H9 (cell line): ENCODE results near the gene TMEM178B. TPM values are rescaled to one million over a fixed set of nuclear protein-coding genes. Genes with fewer than 3 reads are reported as not detected.

Source experiments
- DNase-seq: peaks from one replicate; pipeline ENCODE4 v3.0.0-alpha.2; 2017
- H2AFZ ChIP-seq: one replicate; pipeline ENCODE4 v1.6.1; 2013; ENCODE audit warnings: mild to moderate bottlenecking, low read length, control low read depth, moderate library complexity
- H2AK5ac ChIP-seq: 2 replicates; pipeline ENCODE4 v1.6.1; 2013; ENCODE audit warnings: low read length, control low read depth, mixed read lengths; ENCODE audit not compliant: insufficient read length
- H2BK120ac ChIP-seq: one replicate; pipeline ENCODE4 v1.6.1; 2013; ENCODE audit warnings: low read depth, mild to moderate bottlenecking, low read length, control low read depth, inconsistent platforms; ENCODE audit not compliant: poor library complexity, severe bottlenecking
- H2BK12ac ChIP-seq: 2 replicates; pipeline ENCODE4 v1.6.1; 2013; ENCODE audit warnings: low read length, control low read depth, mixed read lengths, low read depth; ENCODE audit not compliant: insufficient read length
- H2BK15ac ChIP-seq: 2 replicates; pipeline ENCODE4 v1.6.1; 2013; ENCODE audit warnings: low read depth, low read length, control low read depth
- H2BK20ac ChIP-seq: one replicate; pipeline ENCODE4 v1.6.1; 2013; ENCODE audit warnings: low read depth, mild to moderate bottlenecking, low read length, control low read depth, inconsistent platforms; ENCODE audit not compliant: poor library complexity, severe bottlenecking
- H2BK5ac ChIP-seq: 2 replicates; pipeline ENCODE4 v1.6.1; 2013; ENCODE audit warnings: low read length, control low read depth, mixed read lengths; ENCODE audit not compliant: insufficient read length
- H3K14ac ChIP-seq: 2 replicates; pipeline ENCODE4 v1.6.1; 2013; ENCODE audit warnings: low read length, control low read depth; ENCODE audit not compliant: insufficient read depth
- H3K18ac ChIP-seq: 2 replicates; pipeline ENCODE4 v1.6.1; 2013; ENCODE audit warnings: low read depth, mild to moderate bottlenecking, mixed read lengths, low read length, control low read depth; ENCODE audit not compliant: insufficient read length
- H3K23ac ChIP-seq: 2 replicates; pipeline ENCODE4 v1.6.1; 2013; ENCODE audit warnings: low read length, control low read depth, mixed read lengths, low read depth; ENCODE audit not compliant: insufficient read length
- H3K23me2 ChIP-seq: 2 replicates; pipeline ENCODE4 v1.6.1; 2013; ENCODE audit warnings: low read depth, mild to moderate bottlenecking, mixed read lengths, low read length, control low read depth; ENCODE audit not compliant: insufficient read length, poor library complexity, severe bottlenecking
- H3K27ac ChIP-seq: 2 replicates; pipeline ENCODE4 v1.5.1; 2013; ENCODE audit warnings: low read length, control low read depth, mixed read lengths, low read depth; ENCODE audit not compliant: insufficient read length
- H3K27me3 ChIP-seq: 2 replicates; pipeline ENCODE4 v1.6.1; 2013; ENCODE audit warnings: low read length, control low read depth, inconsistent platforms; ENCODE audit not compliant: insufficient read depth
- H3K4ac ChIP-seq: 2 replicates; pipeline ENCODE4 v1.6.1; 2013; ENCODE audit warnings: low read depth, mild to moderate bottlenecking, control low read depth, inconsistent platforms, low read length, moderate library complexity
- H3K4me1 ChIP-seq: 2 replicates; pipeline ENCODE4 v1.6.1; 2013; ENCODE audit warnings: low read length, control low read depth, inconsistent platforms; ENCODE audit not compliant: insufficient read depth
- H3K4me2 ChIP-seq: 2 replicates; pipeline ENCODE4 v1.6.1; 2013; ENCODE audit warnings: low read length, control low read depth, mixed read lengths; ENCODE audit not compliant: insufficient read length, insufficient read depth
- H3K56ac ChIP-seq: 2 replicates; pipeline ENCODE4 v1.6.1; 2013; ENCODE audit warnings: low read depth, mild to moderate bottlenecking, mixed read lengths, low read length, control low read depth; ENCODE audit not compliant: insufficient read length
- H3K79me1 ChIP-seq: 2 replicates; pipeline ENCODE4 v1.6.1; 2013; ENCODE audit warnings: low read depth, mild to moderate bottlenecking, moderate library complexity, low read length, control low read depth, inconsistent platforms; ENCODE audit not compliant: insufficient read depth, poor library complexity, severe bottlenecking
- H3K79me2 ChIP-seq: 2 replicates; pipeline ENCODE4 v1.6.1; 2013; ENCODE audit warnings: low read length, control low read depth, inconsistent platforms; ENCODE audit not compliant: insufficient read depth
- H3K9ac ChIP-seq: 2 replicates; pipeline ENCODE4 v1.6.1; 2013; ENCODE audit warnings: low read length, control low read depth, mixed read lengths; ENCODE audit not compliant: insufficient read length; ENCODE audit errors: extremely low read depth
- H3K9me3 ChIP-seq: one replicate; pipeline ENCODE4 v1.6.1; 2013; ENCODE audit warnings: low read depth, low read length, inconsistent platforms; ENCODE audit not compliant: control insufficient read depth
- H3T11ph ChIP-seq: one replicate; pipeline ENCODE4 v1.6.1; 2013; ENCODE audit warnings: mild to moderate bottlenecking, low read length, control low read depth, inconsistent platforms
- H4K20me1 ChIP-seq: one replicate; pipeline ENCODE4 v1.6.1; 2013; ENCODE audit not compliant: control insufficient read depth, insufficient read length, insufficient read depth
- H4K5ac ChIP-seq: 2 replicates; pipeline ENCODE4 v1.6.1; 2013; ENCODE audit warnings: low read depth, mild to moderate bottlenecking, mixed read lengths, low read length, control low read depth; ENCODE audit not compliant: insufficient read length
- H4K8ac ChIP-seq: replicated peaks from 2 replicates; pipeline ENCODE4 v1.6.1; 2013; ENCODE audit warnings: low read length, control low read depth, mixed read lengths, low read depth; ENCODE audit not compliant: insufficient read length
- H4K91ac ChIP-seq: 2 replicates; pipeline ENCODE4 v1.6.1; 2013; ENCODE audit warnings: low read depth, mild to moderate bottlenecking, moderate library complexity, mixed read lengths, low read length, control low read depth; ENCODE audit not compliant: insufficient read length
- H3K27ac Mint-ChIP-seq, 3 experiments: 2 replicates in 2 of 3; 3 replicates in 1 of 3; pipeline ENCODE4 v1.8.0; 2020 to 2021; ENCODE audit warnings: mixed read lengths in 3 of 3, mild to moderate bottlenecking in 1 of 3, moderate library complexity in 1 of 3
- H3K27me3 Mint-ChIP-seq: 2 replicates; pipeline ENCODE4 v1.8.0; 2021; ENCODE audit warnings: low read depth, mild to moderate bottlenecking, moderate library complexity, mixed read lengths
- H3K36me3 Mint-ChIP-seq, 3 experiments: 2 replicates in 2 of 3; 3 replicates in 1 of 3; pipeline ENCODE4 v1.8.0; 2020 to 2021; ENCODE audit warnings: low read depth in 3 of 3, mixed read lengths in 3 of 3; ENCODE audit not compliant: insufficient read depth in 1 of 3
- H3K4me1 Mint-ChIP-seq, 2 experiments: 2 replicates each; pipeline ENCODE4 v1.8.0; 2020; ENCODE audit warnings: mixed read lengths in 2 of 2
- H3K4me3 Mint-ChIP-seq, 2 experiments: 2 replicates in 1 of 2; 3 replicates in 1 of 2; pipeline ENCODE4 v1.8.0; 2020 to 2021; ENCODE audit warnings: mild to moderate bottlenecking in 2 of 2, mixed read lengths in 2 of 2, moderate library complexity in 1 of 2
- H3K9me3 Mint-ChIP-seq, 2 experiments: 2 replicates in 1 of 2; 3 replicates in 1 of 2; pipeline ENCODE4 v1.8.0; 2020; ENCODE audit warnings: mild to moderate bottlenecking in 2 of 2, mixed read lengths in 2 of 2, moderate library complexity in 1 of 2
- CTCF ChIP-seq: fragments of 200-600 bp; sonication (generic); conservative IDR thresholded peaks from 3 replicates; pipeline ENCODE4 v1.8.0; 2021; ENCODE audit warnings: antibody characterized with exemption, mild to moderate bottlenecking
- WGBS: extraction: QIAGEN DNeasy Blood & Tissue Kit; methylation state at CpG from one replicate; pipeline ENCODE4 v1.1.7; 2013; ENCODE audit warnings: missing lambda C conversion rate, low lambda C conversion rate, mixed read lengths; ENCODE audit not compliant: insufficient read length; ENCODE audit errors: extremely low coverage; 5-methylcytosine and 5-hydroxymethylcytosine counted together
- total RNA-seq: library from RNA; stranded (reverse); gene quantifications from 2 replicates; pipeline ENCODE4 v1.2.1, GENCODE V29; 2021

TMEM178B gene
- total RNA-seq, 1 experiment from 2014 or later: 11.3 TPM

GRCh38 chr7:141439776-141440175, 365.9 kb downstream of the TMEM178B start:
- H3K14ac ChIP-seq: no peak overlapping the region
- no peak overlapping the region for H2BK15ac ChIP-seq
- H3K9me3 Mint-ChIP-seq: no peaks in the 10 kb centered on the region
- no peak overlapping the region for H4K5ac ChIP-seq
- H4K8ac ChIP-seq: no peak overlapping the region
- H4K20me1 ChIP-seq: no peaks in the 10 kb centered on the region
- no peak overlapping the region for H3K27ac ChIP-seq
- WGBS: no CpG with 5 or more reads among the region's 1 CpG
- H2AFZ ChIP-seq: no peak overlapping the region
- no peak for DNase-seq
- H4K91ac ChIP-seq: no peak overlapping the region
- no peaks in the 10 kb centered on the region for H3K27me3 ChIP-seq
- no peak overlapping the region for H3K4me2 ChIP-seq
- no peak overlapping the region for H2BK5ac ChIP-seq
- H3K36me3 Mint-ChIP-seq: peaks cover 0 to 3% (median 2%) of the 10 kb centered on the region in 3 experiments; a peak in 5 of 7 replicates
- peaks cover 18 to 27% of the 10 kb centered on the region in 2 experiments for H3K4me1 Mint-ChIP-seq
- no peaks in the 10 kb centered on the region for H3K27me3 Mint-ChIP-seq
- H3K4me1 ChIP-seq: peaks cover 7% of the 10 kb centered on the region; the same call in 1 of the 2 replicates
- no peak overlapping the region for H3T11ph ChIP-seq
- H3K56ac ChIP-seq: no peak overlapping the region
- H2BK120ac ChIP-seq: no peak overlapping the region
- no peaks in the 10 kb centered on the region for H3K79me2 ChIP-seq
- no peak overlapping the region for H3K23ac ChIP-seq
- no peak overlapping the region for H2AK5ac ChIP-seq
- H3K27ac Mint-ChIP-seq: no peak overlapping the region; a peak in 1 of 7 replicates
- no peak overlapping the region for H3K18ac ChIP-seq
- H3K4me3 Mint-ChIP-seq: no peak overlapping the region
- H3K9ac ChIP-seq: no peak overlapping the region
- no peak for TF ChIP-seq CTCF
- H3K23me2 ChIP-seq: peaks cover 3% of the 10 kb centered on the region
- no peak overlapping the region for H3K4ac ChIP-seq
- H3K79me1 ChIP-seq: no peaks in the 10 kb centered on the region
- no peaks in the 10 kb centered on the region for H3K9me3 ChIP-seq
- no peak overlapping the region for H2BK12ac ChIP-seq
- no peak overlapping the region for H2BK20ac ChIP-seq
